NCI-H2029 (cell line): ENCODE data around the gene CXorf58.

ENCODE experiments used
- DNase-seq: peaks from one replicate; lab custom pipeline; 2025; lab: John Stamatoyannopoulos, UW

Gene CXorf58

GRCh38 chrX:23901060-23901459 is 6.7 kb upstream of the CXorf58 start:
- DNase-seq = no peak

GRCh38 chrX:23901805-23902204 is 6.0 kb upstream of the CXorf58 start:
- DNase-seq = peak; percentile 43

DNA sequence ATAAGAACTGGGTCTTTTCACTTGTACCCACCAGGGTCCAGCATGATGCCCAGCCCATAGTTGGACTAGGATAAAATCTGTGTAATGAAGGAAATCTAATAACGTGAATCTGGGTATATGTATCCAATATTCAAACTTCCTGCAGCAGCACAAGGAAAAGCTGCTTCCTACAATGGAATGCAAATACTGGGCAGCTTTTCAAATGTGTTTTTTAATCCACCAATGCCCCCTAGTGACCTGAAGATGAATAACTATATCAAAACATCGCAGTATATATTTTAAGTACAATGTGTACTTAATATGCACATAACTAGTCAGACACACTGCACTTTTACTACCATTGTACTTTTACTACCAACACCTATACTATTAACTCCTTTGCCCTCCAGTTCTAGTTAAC is 5.4 kb upstream of the CXorf58 start:
- peak; percentile 9 for DNase-seq

- DNase-seq = no peak
These were observed 3.7 kb upstream of the CXorf58 start for GRCh38 chrX:23904096-23904495.

DNA sequence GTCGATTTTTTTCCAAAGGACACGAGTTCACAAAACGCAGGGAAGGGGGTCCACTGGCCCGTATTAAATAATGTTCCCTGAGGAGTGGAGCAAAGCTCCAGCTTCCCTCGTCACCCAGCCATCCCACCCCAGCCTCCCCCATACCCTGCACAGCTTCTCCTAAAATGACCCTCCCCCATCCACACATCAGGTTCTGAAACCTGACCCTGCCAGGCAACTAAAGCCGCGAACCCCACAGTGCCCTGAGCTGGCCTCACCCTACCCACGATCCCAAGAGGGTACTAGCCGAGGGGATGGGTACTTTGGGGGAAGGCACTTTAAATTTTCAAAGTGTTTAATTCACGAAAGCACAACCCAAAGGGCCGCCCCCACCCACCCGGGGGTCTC is 702 bp upstream of the CXorf58 start:
- DNase-seq = no peak

- DNase-seq = no peak
These were observed 606 bp downstream of the CXorf58 start for GRCh38 chrX:23908219-23909004.

DNA sequence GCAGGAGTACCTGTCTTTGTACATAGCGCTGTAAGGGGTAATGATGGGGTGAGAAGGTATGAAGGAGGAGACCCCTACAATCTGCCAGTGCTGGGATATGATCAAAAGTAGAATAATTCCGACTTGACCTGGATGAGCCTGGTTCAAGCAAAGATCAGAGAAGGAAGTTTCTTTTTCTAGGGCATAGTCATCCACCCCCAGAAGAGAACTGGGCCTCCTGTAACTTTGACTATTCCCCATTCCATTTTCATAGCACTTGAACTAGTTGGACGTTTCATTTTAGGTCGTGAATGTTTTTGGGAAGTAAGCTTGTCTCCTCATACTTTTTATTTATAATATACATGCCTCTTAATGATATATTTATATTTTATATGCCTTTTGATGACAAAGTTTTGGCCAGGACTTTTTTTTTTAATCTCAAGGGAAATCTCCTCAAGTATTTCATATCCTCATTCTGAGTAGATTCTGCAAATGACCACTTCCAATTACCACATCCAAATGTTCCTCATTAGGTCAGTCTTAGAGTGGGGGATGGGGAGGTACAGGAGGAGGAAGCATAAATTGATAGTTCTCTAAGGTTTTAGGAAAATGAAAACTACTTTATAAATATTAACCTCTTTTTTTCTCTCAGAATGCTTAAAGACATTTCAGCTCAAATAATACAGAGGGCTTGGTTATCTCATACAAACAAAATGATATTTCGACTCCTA is 3.5 kb downstream of the CXorf58 start:
- DNase-seq = no peak

GRCh38 chrX:23919148-23919547 is 11.3 kb downstream of the CXorf58 start:
- no peak for DNase-seq

DNA sequence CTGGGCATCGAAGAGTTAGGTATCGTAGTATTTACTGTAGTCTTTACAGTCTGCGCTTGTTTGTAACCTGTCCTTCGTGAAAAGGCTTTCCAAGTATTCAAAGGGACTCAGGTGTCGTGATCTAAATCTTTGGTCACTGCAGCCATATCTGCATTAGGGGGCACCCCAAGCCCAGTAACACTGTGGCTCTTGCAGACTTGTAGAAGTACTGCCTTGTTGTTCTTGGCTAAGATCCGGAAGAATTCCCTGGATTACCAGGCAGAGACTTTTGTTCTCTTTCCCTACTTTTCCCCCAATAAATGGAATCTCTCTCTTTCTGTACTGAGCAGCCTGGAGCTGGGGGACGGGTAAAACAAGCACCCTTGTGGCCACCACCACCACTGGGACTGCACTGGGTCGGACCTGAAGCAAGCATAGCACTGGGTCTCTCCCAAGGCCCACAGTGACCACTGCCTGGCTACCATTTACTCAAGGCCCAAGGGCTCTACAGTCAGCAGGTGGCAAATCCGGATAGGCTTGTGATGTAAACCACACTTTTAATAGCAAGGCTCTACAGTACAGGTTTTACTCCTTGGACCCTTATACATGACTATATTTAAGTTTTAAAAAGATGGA is 12.0 kb downstream of the CXorf58 start:
- no peak for DNase-seq

DNA sequence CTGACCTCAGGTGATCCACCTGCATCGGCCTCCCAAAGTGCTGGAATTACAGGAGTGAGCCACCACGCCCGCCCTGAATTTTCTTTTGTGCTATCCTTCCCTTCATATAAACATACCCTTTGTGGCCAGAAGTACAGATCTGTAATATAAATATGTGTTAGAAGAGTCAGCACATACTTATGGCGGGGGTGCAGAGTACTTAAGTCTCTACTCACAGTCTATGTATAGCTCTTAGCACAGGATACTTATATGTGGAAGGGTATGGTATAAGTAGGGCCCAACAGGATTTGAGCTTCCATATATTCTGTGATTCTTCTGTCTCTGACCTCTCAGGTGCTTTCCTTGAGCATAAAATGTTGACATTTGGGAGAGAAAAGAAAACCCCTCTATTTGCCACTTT is 18.2 kb downstream of the CXorf58 start:
- no peak for DNase-seq

GRCh38 chrX:23930894-23931604 is 23.2 kb downstream of the CXorf58 start:
- DNase-seq = no peak

DNA sequence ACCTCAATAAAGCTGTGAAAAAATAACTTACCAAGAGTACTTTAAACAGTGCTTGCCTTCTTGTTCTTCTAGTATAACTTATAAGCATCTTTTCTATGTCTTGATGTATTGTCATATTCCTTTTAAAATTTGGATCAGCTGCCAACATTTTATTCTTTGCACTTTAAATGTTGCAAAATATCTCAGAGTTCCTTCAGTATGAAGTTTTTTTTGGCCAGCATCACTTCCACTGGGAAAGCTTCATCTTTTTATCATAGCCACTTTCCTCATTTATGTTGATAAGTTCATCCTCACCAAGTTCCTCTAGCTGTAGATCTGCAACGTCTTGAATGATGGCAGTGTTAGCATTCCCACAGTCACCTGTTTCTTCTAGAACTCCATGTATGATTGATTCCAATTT is 24.2 kb downstream of the CXorf58 start:
- DNase-seq = no peak

GRCh38 chrX:23935106-23935505 is 27.3 kb downstream of the CXorf58 start:
- no peak for DNase-seq

GRCh38 chrX:23936180-23936579 is 28.4 kb downstream of the CXorf58 start:
- no peak for DNase-seq

DNA sequence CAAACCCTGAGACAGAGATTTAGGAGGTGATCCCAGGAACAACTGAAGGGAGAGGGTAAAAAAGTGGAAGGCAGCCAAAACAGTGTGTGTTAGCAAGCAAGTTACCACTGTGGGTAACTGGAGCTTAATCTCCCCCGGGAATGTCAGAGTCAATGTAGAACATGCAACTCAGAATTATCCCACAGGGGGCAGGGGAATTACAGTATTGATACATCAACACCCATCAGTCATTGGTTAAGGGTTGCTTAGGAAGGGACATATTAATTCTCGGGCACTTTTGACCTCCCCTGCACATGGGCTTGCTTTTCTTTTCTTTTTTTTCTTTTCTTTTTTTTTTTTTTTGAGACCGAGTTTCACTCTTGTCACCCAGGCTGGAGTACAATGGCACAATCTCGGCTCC is 29.3 kb downstream of the CXorf58 start:
- DNase-seq = no peak

- DNase-seq = no peak
These were observed 30.9 kb downstream of the CXorf58 start for GRCh38 chrX:23938690-23939089.

DNA sequence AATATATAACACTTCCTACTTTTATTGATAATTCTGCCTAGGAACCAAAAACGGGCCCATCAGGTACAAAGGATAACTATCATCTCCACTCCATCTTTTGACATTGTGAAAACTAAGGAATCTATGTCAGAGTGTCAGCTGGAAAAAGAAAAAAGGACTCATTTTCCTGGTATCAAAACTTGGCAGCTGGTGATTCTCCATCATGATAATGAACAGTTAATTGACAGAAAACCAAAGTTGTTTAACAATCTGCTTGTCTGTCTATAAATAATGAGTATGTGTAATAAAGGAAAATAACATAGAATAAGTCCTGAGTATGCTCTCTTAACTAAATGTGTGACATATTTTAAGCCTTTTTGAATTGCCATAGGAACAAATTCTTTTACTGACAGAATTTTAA is 31.4 kb downstream of the CXorf58 start:
- DNase-seq = no peak

DNA sequence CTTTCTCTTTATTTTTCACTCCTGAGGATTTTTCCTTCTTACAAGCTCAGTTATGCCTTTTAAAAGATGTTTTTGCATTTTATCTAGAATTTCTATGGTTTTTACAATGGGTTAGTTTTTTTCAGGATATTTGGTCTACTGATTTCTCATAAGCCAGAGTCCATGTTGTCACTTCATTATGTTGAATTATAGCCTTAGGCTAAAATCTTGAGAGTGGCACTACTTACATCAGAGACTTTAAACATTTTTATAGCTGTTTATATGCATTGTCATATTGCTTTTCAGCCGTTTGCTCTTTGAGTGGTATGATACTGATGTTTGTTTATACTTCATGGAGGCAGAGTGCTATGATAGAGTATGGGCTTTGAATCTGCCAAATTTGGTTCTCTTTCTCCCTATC is 36.4 kb downstream of the CXorf58 start:
- no peak for DNase-seq

DNA sequence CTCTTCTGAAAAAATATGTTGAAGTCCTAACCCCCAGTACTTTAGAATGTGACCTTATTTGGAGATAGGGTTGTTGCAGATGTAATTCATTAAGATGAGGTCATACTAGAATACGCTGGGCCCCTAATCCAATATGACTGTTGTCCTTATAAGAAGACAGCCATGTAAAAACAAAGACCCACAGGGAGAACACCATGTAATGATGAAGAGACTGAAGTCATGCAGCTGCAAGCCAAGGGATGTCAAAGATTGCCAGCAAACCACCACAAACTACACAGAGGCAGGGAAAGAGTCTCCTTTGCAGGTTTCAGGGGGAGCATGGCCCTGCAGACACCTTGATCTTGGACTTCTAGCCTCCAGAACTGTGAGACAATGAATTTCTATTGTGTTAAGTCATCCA is 37.4 kb downstream of the CXorf58 start:
- no peak for DNase-seq

DNA sequence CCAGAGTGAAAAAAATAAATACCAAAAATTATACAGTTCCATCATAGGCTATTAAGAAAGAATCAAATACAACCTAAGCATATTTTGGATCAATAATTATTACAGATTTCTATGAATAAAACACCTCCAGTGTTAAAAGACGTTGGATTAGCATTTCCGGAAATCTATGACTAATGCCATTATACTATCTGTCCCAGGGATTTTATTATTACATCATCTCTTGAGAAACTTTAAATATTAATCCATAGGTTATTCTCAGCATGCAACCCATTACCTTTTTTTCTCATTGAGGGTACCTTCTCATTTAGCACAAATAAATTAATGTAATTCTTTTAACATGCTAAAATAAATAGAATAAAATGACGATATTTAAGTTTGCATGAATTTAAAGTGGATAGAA is 44.6 kb downstream of the CXorf58 start:
- no peak for DNase-seq

DNA sequence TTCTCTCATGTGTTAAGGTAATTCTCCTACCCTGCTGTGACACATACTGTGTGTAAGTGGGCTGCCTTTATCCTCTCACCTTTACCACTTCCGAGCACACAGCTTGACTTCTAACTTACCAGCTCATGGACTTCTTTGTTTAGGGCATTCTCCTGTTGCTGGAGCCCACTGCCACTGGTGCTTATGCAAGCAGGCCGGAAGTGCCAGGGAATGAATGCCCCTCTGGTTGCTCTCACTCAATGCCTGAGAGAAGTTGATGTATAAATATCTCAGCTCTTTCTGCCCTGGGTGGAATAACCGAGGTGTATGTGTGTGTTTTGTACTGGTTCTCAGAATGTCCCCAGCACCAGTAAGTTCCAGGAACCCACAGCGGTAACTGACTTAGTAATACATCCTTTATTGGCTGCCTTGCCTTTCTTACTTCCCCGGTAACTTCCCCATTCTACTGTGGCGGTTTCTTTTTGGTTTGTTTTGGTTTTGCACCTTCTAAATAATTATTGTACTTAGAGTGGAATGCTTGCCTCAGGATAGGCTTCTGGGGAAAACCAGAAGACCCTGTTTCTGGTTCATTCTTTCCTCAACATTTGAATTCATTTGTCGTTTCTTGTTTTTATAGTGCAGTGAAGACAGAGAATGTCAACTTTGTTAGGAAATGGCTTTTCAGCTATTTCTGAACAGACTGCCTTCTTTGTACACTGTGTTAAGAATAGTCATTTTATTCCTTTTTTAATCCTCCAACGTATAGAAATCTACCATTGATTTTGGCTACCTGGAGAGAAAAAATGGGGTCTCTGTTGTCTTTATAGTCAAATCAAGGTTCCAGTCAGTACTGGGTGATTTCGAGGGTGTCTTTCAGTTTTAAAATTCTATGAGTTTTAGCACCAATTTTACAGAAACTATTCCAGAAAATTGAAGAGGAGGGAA is 45.4 kb downstream of the CXorf58 start:
- no peak for DNase-seq

- no peak for DNase-seq
These were observed 46.1 kb downstream of the CXorf58 start for GRCh38 chrX:23953908-23954269.
